A549 (cell line): ENCODE data around the gene MYOZ3. TPM values are rescaled to one million over a fixed set of nuclear protein-coding genes. Genes with fewer than 3 reads are reported as not detected.

ENCODE experiments used
- ATAC-seq, 2 experiments: fragments of 200-7000 bp in 1 of 2; fragments of >200 bp in 1 of 2; cut with Nextera tagmentation in 1 of 2; cut with Tn5 transposase in 1 of 2; 3 replicates each; pipeline versions ENCODE4 v1.8.0 to v1.9.1; 2018 to 2020; ENCODE audit warnings: mild to moderate bottlenecking in 1 of 2, moderate library complexity in 1 of 2
- CTCF ChIA-PET: fragments of 300-600 bp; sonication (Branson Sonifier 250); formaldehyde crosslinking; extraction: SDS; loops from one replicate; lab custom pipeline; 2021; ENCODE audit warnings: antibody characterized with exemption, inconsistent platforms; lab: Yijun Ruan, JAX
- POLR2A ChIA-PET: fragments of 350-600 bp; formaldehyde crosslinking; extraction: SDS; loops from one replicate; lab custom pipeline; 2021; ENCODE audit warnings: antibody characterized with exemption, inconsistent platforms; lab: Yijun Ruan, JAX
- DNase-seq, 2 experiments: peaks; one replicate each; pipeline versions ENCODE4 v3.0.0 to v3.0.0-alpha.2; 2011 to 2016; ENCODE audit warnings: low read depth in 1 of 2, low spot score in 1 of 2
- FAIRE-seq: peaks from 2 replicates; lab custom pipeline; 2011; peaks lifted over from hg19 to GRCh38; lab: Jason Lieb, UNC
- H3K27ac ChIP-seq, 2 experiments: fragments of >200 bp; sonication (Bioruptor Twin); formaldehyde crosslinking; 3 replicates each; pipeline ENCODE4 v1.5.1; 2016 to 2017
- H3K4me1 ChIP-seq: fragments of >200 bp; sonication (Bioruptor Twin); formaldehyde crosslinking; 3 replicates; pipeline ENCODE4 v1.6.1; 2016
- H3K4me2 ChIP-seq: fragments of >200 bp; sonication (Bioruptor Twin); formaldehyde crosslinking; 3 replicates; pipeline ENCODE4 v1.6.1; 2016
- H3K4me3 ChIP-seq: fragments of >200 bp; sonication (Bioruptor Twin); formaldehyde crosslinking; 3 replicates; pipeline ENCODE4 v1.5.1; 2016
- H3K9me3 ChIP-seq: fragments of >200 bp; sonication (Bioruptor Twin); formaldehyde crosslinking; 3 replicates; pipeline ENCODE4 v1.6.1; 2016
- BHLHE40 ChIP-seq: IDR thresholded peaks from 2 replicates; pipeline ENCODE4 v1.6.1; 2012; ENCODE audit warnings: low read depth, low read length, inconsistent platforms
- CBX2 ChIP-seq: fragments of 200-600 bp; sonication (generic); IDR thresholded peaks from 2 replicates; pipeline ENCODE4 v1.6.1; 2016; ENCODE audit warnings: low read depth, mild to moderate bottlenecking, borderline replicate concordance
- CEBPB ChIP-seq, 2 experiments: fragments of >200 bp in 1 of 2; sonication (Bioruptor Twin) in 1 of 2; formaldehyde crosslinking in 1 of 2; IDR thresholded peaks; 2 replicates each; pipeline ENCODE4 v1.6.1; 2012 to 2016
- CHD4 ChIP-seq: fragments of 200-600 bp; sonication (generic); IDR thresholded peaks from 2 replicates; pipeline ENCODE4 v1.6.1; 2016; ENCODE audit warnings: antibody characterized with exemption, mild to moderate bottlenecking, borderline replicate concordance
- EHF ChIP-seq: fragments of 250-450 bp; sonication (Bioruptor Pico); IDR thresholded peaks from 2 replicates; pipeline ENCODE4 v1.5.0; 2020; ENCODE audit warnings: mild to moderate bottlenecking
- EHMT2 ChIP-seq: fragments of 200-600 bp; sonication (generic); IDR thresholded peaks from 2 replicates; pipeline ENCODE4 v1.6.1; 2016; ENCODE audit warnings: antibody characterized with exemption, low read depth, mild to moderate bottlenecking, moderate library complexity
- EP300 ChIP-seq, 2 experiments: fragments of >200 bp; sonication (Bioruptor Twin); formaldehyde crosslinking; IDR thresholded peaks; 2 replicates in 1 of 2; 3 replicates in 1 of 2; pipeline ENCODE4 v1.6.1; 2016 to 2017
- ESRRA ChIP-seq: fragments of 150-350 bp; IDR thresholded peaks from 2 replicates; pipeline ENCODE4 v1.6.1; 2014; ENCODE audit warnings: mild to moderate bottlenecking, low read length, borderline replicate concordance
- FOSL2 ChIP-seq, 2 experiments: fragments of 450-650 bp in 1 of 2; fragments of >200 bp in 1 of 2; sonication (Bioruptor Twin) in 1 of 2; formaldehyde crosslinking; IDR thresholded peaks; 2 replicates each; pipeline versions ENCODE4 v1.5.0 to v1.6.1; 2016 to 2020; ENCODE audit warnings: mild to moderate bottlenecking in 1 of 2, moderate library complexity in 1 of 2
- HES2 ChIP-seq: fragments of >200 bp; sonication (Bioruptor Twin); formaldehyde crosslinking; IDR thresholded peaks from 2 replicates; pipeline ENCODE4 v1.6.1; 2016
- HMGXB4 ChIP-seq: fragments of 250-450 bp; sonication (Bioruptor Pico); IDR thresholded peaks from 2 replicates; pipeline ENCODE4 v1.5.0; 2021; ENCODE audit warnings: mild to moderate bottlenecking, moderate library complexity, borderline replicate concordance
- HOXA7 ChIP-seq: fragments of 250-450 bp; sonication (Bioruptor Pico); IDR thresholded peaks from 2 replicates; pipeline ENCODE4 v1.5.0; 2020; ENCODE audit warnings: mild to moderate bottlenecking, moderate library complexity
- NFE2L2 ChIP-seq: fragments of 150-350 bp; conservative IDR thresholded peaks from 2 replicates; pipeline ENCODE4 v1.6.1; 2014; ENCODE audit warnings: low read length
- NPAS2 ChIP-seq: fragments of 250-450 bp; sonication (Bioruptor Pico); IDR thresholded peaks from 2 replicates; pipeline ENCODE4 v1.8.0; 2022; ENCODE audit warnings: mild to moderate bottlenecking, moderate library complexity, borderline replicate concordance
- POLR2AphosphoS2 ChIP-seq: conservative IDR thresholded peaks from 2 replicates; pipeline ENCODE4 v1.6.1; 2012; ENCODE audit warnings: low read length, improper control_type of control experiment, inconsistent platforms
- RCOR1 ChIP-seq: fragments of 150-350 bp; IDR thresholded peaks from 2 replicates; pipeline ENCODE4 v1.6.1; 2014; ENCODE audit warnings: antibody characterized with exemption, low read length, low read depth
- SMC3 ChIP-seq: fragments of >200 bp; sonication (Bioruptor Twin); formaldehyde crosslinking; IDR thresholded peaks from 3 replicates; pipeline ENCODE4 v1.6.1; 2018; ENCODE audit warnings: inconsistent platforms
- SREBF2 ChIP-seq: fragments of 450-650 bp; IDR thresholded peaks from 2 replicates; pipeline ENCODE4 v1.6.1; 2014; ENCODE audit warnings: mild to moderate bottlenecking, moderate library complexity
- TFCP2L1 ChIP-seq: fragments of 250-450 bp; sonication (Bioruptor Pico); IDR thresholded peaks from 2 replicates; pipeline ENCODE4 v1.5.0; 2021; ENCODE audit warnings: mild to moderate bottlenecking
- TP53 ChIP-seq: fragments of 250-450 bp; sonication (Bioruptor Pico); IDR thresholded peaks from 2 replicates; pipeline ENCODE4 v1.5.0; 2021; ENCODE audit warnings: mild to moderate bottlenecking, moderate library complexity
- ZNF302 ChIP-seq: fragments of 250-450 bp; sonication (Bioruptor Pico); IDR thresholded peaks from 2 replicates; pipeline ENCODE4 v1.9.0; 2021; ENCODE audit warnings: inconsistent platforms, mild to moderate bottlenecking, moderate library complexity
- WGBS: methylation state at CpG from one replicate; pipeline ENCODE4 v1.1.6; 2017; ENCODE audit errors: missing lambda C conversion rate; 5-methylcytosine and 5-hydroxymethylcytosine counted together
- polyA plus RNA-seq, 4 experiments: library from polyadenylated mRNA; depleted of rRNA in 3 of 4; stranded (reverse); fragments of >200 nt; fragmentation: RNase III in 1 of 4; extraction: RNeasy Plus Mini Kit Qiagen cat#74134 plus additional on column Dnase treatment in 1 of 4; gene quantifications; 2 replicates in 3 of 4; 3 replicates in 1 of 4; pipeline ENCODE4 v1.2.3, GENCODE V29; 2011 to 2017
- TF ChIP-seq, protein P1 (sequence below): fragments of 250-450 bp; sonication (Bioruptor Pico); IDR thresholded peaks from 2 replicates; pipeline ENCODE4 v1.5.0; 2020; ENCODE audit warnings: low read depth, mild to moderate bottlenecking, moderate library complexity

The MYOZ3 gene
- polyA plus RNA-seq, 2 of the 4 experiments (the other 2 are of a cell fraction): 0.06 to 0.09 TPM

DNA sequence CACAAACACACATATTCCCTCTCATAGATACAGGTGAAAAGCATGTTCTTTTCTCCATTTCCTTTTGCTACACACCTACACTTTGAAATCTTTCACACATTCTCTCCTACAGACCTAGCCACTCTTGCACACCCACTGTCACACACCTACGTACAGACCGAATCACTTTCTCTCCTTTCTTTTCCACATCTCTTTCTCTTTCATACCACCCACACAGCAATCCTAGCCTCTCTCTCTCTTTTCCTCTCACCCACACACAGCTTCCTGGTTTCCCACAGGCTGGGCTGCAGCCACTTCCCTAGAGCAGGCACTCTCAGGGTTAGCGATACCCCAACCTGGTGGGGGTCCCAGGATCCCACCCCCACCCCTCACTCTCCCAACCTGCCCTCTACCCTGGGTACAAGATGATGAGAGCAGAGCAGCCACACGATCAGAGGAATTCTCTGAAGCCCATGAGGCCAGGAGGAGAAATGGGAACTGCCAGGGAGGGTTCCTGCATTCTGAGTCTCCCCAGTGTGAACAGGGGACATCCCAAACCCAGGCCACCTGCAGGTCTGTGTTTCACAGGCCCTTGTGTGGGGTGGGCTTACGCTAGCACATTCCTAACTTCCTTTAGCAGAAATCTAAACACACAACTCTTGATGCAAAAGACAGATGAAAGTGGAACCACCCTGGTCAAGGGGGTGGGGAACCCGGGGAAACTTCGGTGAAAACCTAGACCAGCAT is 37.7 kb upstream of the MYOZ3 start:
- H3K27ac ChIP-seq: peak overlapping the region in 1 of 2 experiments; percentile 51; a peak in 3 of 6 replicates
- FAIRE-seq: no peak
- peaks cover 36% of the 10 kb centered on the region for H3K4me1 ChIP-seq
- TF ChIP-seq SREBF2: no peak
- no peak for TF ChIP-seq RCOR1
- no peak for TF ChIP-seq NFE2L2
- TF ChIP-seq EHF (CRISPR knock-in tag): no peak
- TF ChIP-seq POLR2AphosphoS2: no peak
- TF ChIP-seq HES2: no peak
- no peak for TF ChIP-seq SMC3
- no peak for TF ChIP-seq NPAS2 (CRISPR knock-in tag)
- no peak for TF ChIP-seq CEBPB (IDR thresholded peaks at IDR 0.05)
- TF ChIP-seq HMGXB4 (CRISPR knock-in tag): no peak
- no peak for TF ChIP-seq TFCP2L1 (CRISPR knock-in tag)
- TF ChIP-seq FOSL2 (IDR thresholded peaks at IDR 0.05): no peak
- TF ChIP-seq FOSL2 (CRISPR knock-in tag; IDR thresholded peaks at IDR 0.05): no peak
- no peak for TF ChIP-seq BHLHE40
- TF ChIP-seq EP300 (IDR thresholded peaks at IDR 0.05): no peak
- no peak for TF ChIP-seq CHD4
- TF ChIP-seq, all 56 proteins: peak for 0
- ChIA-PET CTCF (no interaction called here), POLR2A (no interaction called here)
- Histone ChIP-seq H3K9me3 (no peaks in the 10 kb centered on the region), H3K4me2 (no peak overlapping the region; the same call in 2 of the 3 replicates), H3K4me3 (no peak overlapping the region)
- WGBS: 94% methylated on average over 6 of the region's 7 CpGs
- ATAC-seq (no peak), DNase-seq (no peak)

- 76% methylated on average over 4 of the region's 5 CpGs for WGBS
- Histone ChIP-seq H3K27ac (peak overlapping the region in 1 of 2 experiments; percentile 96; a peak in 4 of 6 replicates), H3K9me3 (no peaks in the 10 kb centered on the region), H3K4me2 (peak overlapping the region; percentile 94), H3K4me3 (no peak overlapping the region; the same call in 2 of the 3 replicates), H3K4me1 (peaks cover 41% of the 10 kb centered on the region)
- ChIA-PET CTCF (no interaction called here), POLR2A (no interaction called here)
- DNase-seq (no peak), FAIRE-seq (no peak), ATAC-seq (no peak)
- TF ChIP-seq EHF (CRISPR knock-in tag): no peak
- no peak for TF ChIP-seq ZNF302
- TF ChIP-seq ESRRA: no peak
- TF ChIP-seq CBX2: no peak
- no peak for TF ChIP-seq BHLHE40
- TF ChIP-seq, protein P1, sequence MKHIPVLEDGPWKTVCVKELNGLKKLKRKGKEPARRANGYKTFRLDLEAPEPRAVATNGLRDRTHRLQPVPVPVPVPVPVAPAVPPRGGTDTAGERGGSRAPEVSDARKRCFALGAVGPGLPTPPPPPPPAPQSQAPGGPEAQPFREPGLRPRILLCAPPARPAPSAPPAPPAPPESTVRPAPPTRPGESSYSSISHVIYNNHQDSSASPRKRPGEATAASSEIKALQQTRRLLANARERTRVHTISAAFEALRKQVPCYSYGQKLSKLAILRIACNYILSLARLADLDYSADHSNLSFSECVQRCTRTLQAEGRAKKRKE (CRISPR knock-in tag): no peak
- TF ChIP-seq TP53: no peak
- TF ChIP-seq EHMT2: no peak
- no peak for TF ChIP-seq HOXA7
Observed at GRCh38 chr5:150623878-150624216, 37.2 kb upstream of the MYOZ3 start.
